ENCODE results near the gene BACE1. TPM values are rescaled to one million over a fixed set of nuclear protein-coding genes. Genes with fewer than 3 reads are reported as not detected.
"Not testable (repeated sequence)": the region's sequence is repeated elsewhere in the genome, so short reads cannot be mapped to it uniquely, and the experiment has no call there.

Gene BACE1
- total RNA-seq, 1 donor from 2014 or later, result 78.2 TPM

DNA sequence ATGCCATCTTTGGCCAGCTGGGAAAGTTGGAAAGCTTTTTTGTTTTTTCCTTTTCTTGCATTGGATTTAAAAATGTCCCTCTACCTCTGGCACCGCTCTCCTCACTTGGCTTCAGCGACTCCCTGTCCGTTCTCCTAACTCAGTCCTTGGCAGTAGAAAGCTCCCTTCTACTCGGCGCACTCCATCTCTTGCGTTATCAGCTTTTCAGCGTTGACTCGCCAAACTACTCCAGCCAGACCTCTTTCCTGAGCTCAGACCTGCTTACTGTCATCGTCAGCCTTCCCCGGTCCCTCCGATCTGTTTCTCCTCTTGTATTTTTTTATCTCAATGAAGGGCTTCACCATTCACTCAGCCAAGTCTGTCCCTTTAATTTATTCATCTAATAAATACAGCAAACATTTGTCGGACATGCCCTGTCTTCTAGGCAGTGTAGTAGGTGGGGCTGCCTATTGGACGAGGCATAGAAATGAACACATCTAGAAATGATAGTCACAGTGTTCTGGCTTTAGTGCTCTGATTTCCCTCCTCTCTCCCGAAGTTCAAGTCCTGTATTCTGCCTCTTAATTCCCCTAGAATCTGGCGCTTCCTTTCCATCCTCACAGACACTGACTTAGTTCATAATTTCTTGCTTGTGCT is 12.4 kb upstream of the BACE1 start:
- Mint-ChIP-seq H3K36me3 (ENCODE audit: insufficient read depth) (no peaks in the 10 kb centered on the region), H3K27me3 (no peaks in the 10 kb centered on the region), H3K9me3 (ENCODE audit: low read depth) (no peaks in the 10 kb centered on the region), H3K4me1 (ENCODE audit: low read depth) (no peaks in the 10 kb centered on the region), H3K27ac (no peak overlapping the region), H3K4me3 (ENCODE audit: low read depth) (no peak overlapping the region)
- TF ChIP-seq, protein P1, sequence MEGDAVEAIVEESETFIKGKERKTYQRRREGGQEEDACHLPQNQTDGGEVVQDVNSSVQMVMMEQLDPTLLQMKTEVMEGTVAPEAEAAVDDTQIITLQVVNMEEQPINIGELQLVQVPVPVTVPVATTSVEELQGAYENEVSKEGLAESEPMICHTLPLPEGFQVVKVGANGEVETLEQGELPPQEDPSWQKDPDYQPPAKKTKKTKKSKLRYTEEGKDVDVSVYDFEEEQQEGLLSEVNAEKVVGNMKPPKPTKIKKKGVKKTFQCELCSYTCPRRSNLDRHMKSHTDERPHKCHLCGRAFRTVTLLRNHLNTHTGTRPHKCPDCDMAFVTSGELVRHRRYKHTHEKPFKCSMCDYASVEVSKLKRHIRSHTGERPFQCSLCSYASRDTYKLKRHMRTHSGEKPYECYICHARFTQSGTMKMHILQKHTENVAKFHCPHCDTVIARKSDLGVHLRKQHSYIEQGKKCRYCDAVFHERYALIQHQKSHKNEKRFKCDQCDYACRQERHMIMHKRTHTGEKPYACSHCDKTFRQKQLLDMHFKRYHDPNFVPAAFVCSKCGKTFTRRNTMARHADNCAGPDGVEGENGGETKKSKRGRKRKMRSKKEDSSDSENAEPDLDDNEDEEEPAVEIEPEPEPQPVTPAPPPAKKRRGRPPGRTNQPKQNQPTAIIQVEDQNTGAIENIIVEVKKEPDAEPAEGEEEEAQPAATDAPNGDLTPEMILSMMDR (IDR thresholded peaks at IDR 0.05; ENCODE audit: unreplicated experiment), result no peak
- DNase-seq (ENCODE audit: low spot score, unreplicated experiment), result no peak

DNA sequence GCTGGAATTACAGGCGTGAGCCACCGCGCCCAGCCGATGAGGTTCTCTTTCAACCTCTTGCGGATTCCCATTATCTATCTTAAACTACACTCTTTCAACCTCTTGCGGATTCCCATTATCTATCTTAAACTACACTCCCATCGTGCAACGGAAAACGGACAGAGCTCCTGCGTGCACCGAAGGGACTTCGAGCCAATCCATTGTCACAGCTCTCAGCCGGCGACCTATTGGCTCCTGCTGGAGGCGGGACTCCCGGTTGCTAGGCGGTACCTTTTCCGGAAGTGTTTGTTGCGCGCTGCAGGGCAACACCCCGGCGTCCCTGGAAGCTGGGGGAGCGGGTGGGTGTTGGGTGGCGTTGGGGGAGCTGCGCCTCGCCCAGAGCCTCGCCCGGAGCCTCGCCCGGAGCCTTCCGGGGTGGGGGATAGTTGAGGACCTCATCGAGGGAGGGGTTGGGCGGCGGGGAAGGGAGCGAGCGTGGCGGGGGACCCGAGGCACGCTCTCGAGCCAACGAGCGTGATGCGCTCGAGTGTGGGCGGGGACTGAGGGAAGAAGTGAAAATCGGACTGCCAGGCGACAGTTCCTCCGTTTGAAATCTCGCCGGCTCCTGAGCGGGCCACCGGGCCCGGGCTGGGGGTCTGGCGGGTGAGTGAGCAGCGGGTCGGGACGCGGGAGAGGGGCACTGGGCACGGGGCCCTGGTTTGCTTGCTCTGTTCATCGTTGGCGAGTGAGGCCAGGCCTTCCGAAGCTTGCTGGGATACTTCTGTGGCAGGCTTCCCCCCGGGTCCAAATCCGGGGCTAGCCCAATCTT is 11.7 kb upstream of the BACE1 start, which contains the start of gene CEP164:
Gene CEP164 (plus strand): TSS at position 288 of the 808 bp plus-strand sequence. CDS start 10,733 bp downstream, outside the sequence.
- Mint-ChIP-seq H3K4me1 (ENCODE audit: low read depth) (no peaks in the 10 kb centered on the region), H3K27me3 (no peaks in the 10 kb centered on the region), H3K27ac (no peak within 1 kb of the TSS), H3K9me3 (ENCODE audit: low read depth) (no peaks in the 10 kb centered on the region), H3K36me3 (ENCODE audit: insufficient read depth) (no peaks in the 10 kb centered on the region), H3K4me3 (ENCODE audit: low read depth) (no peak within 1 kb of the TSS)
- TF ChIP-seq, protein P1 (IDR thresholded peaks at IDR 0.05; ENCODE audit: unreplicated experiment), result no peak
- peak; percentile 78 for DNase-seq (ENCODE audit: low spot score, unreplicated experiment)

DNA sequence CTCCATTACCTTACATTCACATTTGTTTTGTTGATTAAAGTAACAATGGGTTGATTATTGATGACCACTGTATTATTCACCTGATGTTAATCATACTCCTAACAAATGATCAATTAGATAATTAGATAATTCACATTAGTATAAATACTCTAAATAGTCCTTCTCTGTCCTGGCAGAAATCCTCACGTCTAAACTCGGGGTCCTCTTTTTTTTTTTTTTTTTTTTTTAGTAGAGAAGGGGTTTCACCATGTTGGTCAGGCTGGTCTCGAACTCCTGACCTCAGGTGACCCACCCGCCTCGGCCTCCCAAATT is 11.2 kb upstream of the BACE1 start:
- not testable (repeated sequence) for H3K27ac Mint-ChIP-seq; H3K4me1 Mint-ChIP-seq (ENCODE audit: low read depth); H3K36me3 Mint-ChIP-seq (ENCODE audit: insufficient read depth); H3K4me3 Mint-ChIP-seq (ENCODE audit: low read depth); H3K9me3 Mint-ChIP-seq (ENCODE audit: low read depth); H3K27me3 Mint-ChIP-seq; DNase-seq (ENCODE audit: low spot score, unreplicated experiment)

DNA sequence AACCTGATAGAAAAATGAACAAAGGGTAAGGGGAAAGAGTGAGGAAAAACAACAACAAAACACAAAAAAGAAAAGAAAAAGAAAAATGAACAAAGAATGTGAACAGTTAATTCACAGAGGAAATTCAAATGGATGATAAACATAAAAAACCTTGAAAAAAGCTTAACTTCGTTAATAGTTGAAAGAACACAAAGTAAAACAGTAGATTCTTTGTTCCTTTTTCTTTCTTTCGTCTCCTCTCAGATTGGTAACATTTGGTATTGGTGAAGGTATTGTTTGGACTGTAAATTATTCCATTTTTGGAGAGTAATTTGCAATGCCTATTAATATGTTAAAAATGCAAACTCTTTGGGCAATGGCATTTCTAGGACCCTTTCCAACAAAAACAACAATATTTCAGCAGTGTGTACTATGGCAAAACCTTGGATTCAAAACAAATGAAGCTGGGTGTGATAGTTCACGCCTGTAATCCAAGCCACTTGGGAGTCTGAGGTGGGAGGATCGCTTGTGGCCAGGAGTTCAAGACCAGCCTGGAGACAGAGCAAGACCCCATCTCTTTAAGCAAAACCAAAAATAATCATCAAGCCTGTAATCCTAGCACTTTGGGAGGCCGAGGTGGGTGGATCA is 3.3 kb upstream of the BACE1 start:
- Mint-ChIP-seq H3K4me3 (ENCODE audit: low read depth) (no peak overlapping the region), H3K27me3 (no peaks in the 10 kb centered on the region), H3K27ac (peak overlapping the region; percentile 19), H3K4me1 (ENCODE audit: low read depth) (peaks cover 17% of the 10 kb centered on the region), H3K36me3 (ENCODE audit: insufficient read depth) (no peaks in the 10 kb centered on the region), H3K9me3 (ENCODE audit: low read depth) (no peaks in the 10 kb centered on the region)
- DNase-seq (ENCODE audit: low spot score, unreplicated experiment), result no peak
- TF ChIP-seq, protein P1 (IDR thresholded peaks at IDR 0.05; ENCODE audit: unreplicated experiment), result no peak

DNA sequence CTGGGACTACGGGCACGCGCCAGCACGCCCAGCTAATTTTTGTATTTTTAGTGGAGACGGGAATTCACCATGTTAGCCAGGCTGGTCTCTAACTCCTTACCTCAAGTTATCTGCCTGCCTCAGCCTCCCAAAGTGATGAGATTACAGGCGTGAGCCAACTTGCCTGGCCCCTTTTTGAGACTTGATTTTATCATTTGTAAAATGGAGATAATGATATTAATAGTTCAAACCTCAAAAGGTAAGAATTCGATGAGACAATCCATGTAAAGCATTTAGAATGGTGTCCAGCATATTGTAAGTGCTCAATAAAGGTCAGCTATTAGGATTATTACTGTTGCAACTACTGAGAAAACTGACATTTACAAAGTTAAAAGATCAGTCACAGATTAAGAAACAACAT is 2.7 kb upstream of the BACE1 start:
- no peak for DNase-seq (ENCODE audit: low spot score, unreplicated experiment)
- H3K4me3 Mint-ChIP-seq (ENCODE audit: low read depth), result no peak overlapping the region
- H3K36me3 Mint-ChIP-seq (ENCODE audit: insufficient read depth), result no peaks in the 10 kb centered on the region
- TF ChIP-seq, protein P1 (IDR thresholded peaks at IDR 0.05; ENCODE audit: unreplicated experiment), result no peak
- no peaks in the 10 kb centered on the region for H3K27me3 Mint-ChIP-seq
- H3K27ac Mint-ChIP-seq, result peak overlapping the region; percentile 19
- H3K9me3 Mint-ChIP-seq (ENCODE audit: low read depth), result no peaks in the 10 kb centered on the region
- peaks cover 22% of the 10 kb centered on the region for H3K4me1 Mint-ChIP-seq (ENCODE audit: low read depth)

All from progenitor cell of endocrine pancreas (in vitro differentiated cells).